Fibroblast of skin of abdomen (primary cell): ENCODE results near the gene MST1.
A peak's percentile ranks its signal among the peaks of the same experiment; 100 is the strongest.

Source experiments
- DNase-seq: peaks from one replicate; pipeline ENCODE4 v3.0.0-alpha.2; 2013

Gene MST1

DNA sequence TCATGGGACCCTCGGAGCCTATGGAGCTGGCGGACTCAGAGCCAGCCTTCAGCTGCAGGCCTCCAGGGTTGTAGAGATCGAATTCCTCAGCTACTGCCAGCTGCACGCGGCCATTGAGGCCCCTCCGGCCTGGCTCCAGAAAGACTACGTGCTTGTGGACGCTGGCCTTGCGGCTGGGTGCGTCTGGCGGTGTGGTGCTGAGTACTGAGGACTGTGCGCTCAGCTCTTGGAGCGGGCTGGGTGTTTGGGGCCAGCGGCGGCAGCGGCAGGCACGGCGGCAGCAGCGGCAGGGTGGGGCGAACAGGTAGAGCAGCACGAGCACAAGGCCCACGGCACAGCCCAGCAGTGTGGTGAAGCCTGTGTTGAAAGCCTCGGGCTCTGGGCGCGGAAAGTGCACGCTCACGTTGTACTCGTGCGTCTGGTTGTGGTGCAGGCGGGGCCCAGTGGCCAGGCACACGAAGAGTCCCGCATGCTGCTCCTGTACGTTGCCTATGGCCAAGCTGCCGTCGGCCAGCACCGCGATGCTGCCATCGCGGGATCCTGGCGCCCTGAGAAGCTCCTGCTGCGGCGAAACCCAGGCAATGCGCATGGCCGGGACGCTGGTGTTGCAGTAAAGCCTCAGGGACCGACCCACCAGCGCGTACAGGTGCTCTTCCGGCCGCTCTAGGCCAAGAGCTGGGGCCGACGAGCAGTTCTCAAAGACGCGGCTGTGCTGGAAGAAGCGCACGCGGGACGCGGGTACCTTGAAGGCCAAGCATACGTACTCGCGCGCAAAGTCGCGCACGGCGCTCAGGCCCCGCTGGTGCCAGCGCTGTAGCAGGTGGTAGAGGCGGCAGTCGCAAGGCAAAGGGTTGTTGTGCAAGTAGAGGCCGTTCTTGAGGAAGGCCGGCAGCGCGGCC, 28.9 kb upstream of the MST1 start:
- DNase-seq = no peak

DNA sequence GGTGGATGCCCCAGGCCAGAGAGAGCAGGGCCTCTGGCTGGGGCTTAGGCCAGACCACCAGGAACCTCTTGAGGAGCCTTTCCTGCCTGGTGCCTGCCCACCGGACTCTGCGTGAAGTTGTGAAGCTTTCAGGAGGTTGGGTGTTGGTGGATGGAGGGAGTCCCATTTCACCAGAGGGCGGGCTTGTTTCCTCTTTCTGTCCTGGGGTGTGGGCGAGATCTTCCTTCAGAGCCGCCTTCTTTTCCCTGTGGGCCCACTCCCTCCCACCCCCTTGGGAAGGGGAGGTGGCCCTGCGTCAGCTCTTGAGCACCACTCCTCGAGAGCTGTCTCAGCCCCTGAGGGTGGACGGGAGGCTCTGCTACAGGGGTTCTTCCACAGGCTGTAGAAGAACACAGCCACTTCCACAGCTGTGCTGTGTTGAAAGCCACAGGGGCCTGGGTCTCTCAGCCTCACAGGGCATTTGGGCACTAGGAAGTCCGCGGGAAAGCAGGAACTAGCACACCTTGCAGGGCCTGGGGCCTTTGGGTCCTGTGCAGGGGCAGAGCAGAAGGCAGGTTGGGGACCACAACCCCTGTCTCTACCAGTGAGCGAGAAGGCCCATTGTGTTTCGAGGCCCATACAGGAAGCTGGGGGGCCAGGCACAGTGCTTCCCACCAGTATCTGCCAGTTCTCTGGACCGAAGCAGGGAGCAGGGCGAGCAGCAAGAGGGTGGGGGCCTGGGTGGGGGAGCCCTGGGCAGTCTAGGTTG, 28.1 kb upstream of the MST1 start:
- DNase-seq = no peak

DNA sequence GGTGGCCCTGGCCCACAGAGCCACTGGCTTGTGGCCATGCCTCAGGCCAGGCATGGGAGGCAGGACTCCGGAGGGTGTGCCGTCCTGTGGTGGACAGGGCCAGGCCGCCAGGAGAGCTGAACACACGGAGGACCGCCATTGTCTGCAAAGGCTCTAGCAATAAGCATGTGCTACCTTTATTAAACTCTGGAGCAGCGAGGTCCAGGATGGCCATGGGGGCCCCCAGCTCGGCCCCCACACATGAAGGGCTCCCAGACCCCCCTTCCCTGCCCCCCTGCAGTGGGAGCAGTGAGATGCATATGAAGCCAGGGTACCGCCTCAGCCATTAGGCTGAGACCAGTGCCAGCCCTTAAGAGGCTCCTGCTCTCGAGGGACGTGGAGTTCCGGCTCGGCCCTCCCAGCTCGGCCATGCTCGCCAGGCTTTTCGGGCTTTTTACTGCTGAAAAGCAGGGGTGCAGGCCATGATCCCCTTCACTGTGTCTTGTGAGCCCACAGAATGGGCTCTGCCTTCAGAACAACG, 27.5 kb upstream of the MST1 start:
- DNase-seq = no peak

DNA sequence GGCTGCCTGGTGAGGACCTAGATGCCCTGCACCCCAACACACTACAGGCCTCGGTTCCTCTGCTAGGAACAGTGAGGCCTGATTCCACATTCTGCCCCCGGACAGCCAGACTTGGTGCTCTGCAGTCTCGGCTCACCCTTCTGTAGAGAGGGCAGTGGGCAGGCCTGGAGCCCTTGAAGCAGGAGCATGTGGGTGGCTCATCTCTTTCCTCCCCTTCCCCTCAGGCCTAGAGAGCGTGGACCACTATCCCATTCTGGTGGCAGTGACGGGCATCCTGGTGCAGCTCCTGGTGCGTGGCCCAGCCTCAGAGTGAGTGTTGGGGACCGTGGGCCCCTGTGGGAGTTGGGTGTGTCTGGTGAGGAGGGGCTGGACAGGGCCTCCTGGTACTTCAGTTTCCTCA, 26.9 kb upstream of the MST1 start:
- no peak for DNase-seq

DNA sequence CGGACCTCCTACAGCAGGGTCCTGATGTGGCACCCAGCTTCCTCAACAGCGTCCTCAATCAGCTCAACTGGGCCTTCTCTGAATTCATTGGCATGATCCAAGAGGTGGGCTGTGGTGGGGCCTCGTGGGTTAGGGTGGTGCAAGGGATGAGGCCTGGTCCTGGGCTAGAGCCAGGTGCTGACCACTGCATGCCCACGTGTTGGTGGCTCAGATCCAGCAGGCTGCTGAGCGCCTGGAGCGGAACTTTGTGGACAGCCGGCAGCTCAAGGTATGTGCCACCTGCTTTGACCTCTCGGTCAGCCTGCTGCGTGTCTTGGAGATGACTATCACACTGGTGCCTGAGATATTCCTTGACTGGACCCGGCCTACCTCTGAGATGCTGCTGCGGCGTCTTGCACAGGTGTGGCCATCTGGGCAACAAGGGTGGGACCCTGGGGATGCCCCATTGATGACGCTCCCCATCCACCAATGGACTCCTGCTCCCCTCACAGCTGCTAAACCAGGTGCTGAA, 26.4 kb upstream of the MST1 start:
- no peak for DNase-seq

DNA sequence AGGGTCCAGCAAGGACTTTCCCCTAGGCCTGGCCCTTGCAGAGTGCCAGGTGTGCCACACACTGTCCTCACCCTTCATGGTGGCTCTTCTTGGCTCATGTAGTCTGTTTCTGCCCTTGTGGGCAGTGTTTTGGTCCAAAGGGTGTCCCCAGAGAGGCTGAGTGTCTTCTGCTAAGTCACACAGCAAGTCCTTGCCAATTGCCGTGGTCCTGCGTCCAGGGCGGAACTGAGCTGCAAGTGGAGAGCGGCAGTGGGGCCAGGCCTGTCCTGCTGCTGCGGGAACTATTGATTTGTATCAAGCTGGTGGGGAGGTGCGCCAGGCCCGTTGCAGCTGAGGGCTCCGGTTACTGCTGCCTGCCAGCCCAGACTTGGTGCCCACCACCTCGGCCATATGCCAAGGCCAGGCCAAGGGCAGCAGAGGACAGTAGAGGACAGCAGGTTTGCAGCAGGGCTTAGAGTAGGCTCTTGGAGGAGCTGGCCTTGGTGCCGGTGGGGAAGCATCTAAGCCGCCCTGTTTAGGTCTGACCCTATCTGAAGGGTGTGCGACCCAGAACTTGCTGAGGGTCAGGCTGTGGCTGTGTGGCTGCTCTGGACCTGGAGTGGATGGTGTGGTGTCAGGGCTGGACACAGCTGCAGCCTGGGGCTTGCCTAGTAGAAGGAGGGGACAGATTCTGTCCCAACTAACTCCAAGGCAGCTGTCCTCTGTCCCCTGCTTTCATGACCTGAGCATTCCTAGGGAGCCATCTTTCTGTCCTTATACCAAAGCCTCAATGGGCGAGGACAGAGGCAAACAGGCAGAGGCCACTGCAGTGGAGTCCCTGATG, 25.7 kb upstream of the MST1 start:
- no peak for DNase-seq

DNA sequence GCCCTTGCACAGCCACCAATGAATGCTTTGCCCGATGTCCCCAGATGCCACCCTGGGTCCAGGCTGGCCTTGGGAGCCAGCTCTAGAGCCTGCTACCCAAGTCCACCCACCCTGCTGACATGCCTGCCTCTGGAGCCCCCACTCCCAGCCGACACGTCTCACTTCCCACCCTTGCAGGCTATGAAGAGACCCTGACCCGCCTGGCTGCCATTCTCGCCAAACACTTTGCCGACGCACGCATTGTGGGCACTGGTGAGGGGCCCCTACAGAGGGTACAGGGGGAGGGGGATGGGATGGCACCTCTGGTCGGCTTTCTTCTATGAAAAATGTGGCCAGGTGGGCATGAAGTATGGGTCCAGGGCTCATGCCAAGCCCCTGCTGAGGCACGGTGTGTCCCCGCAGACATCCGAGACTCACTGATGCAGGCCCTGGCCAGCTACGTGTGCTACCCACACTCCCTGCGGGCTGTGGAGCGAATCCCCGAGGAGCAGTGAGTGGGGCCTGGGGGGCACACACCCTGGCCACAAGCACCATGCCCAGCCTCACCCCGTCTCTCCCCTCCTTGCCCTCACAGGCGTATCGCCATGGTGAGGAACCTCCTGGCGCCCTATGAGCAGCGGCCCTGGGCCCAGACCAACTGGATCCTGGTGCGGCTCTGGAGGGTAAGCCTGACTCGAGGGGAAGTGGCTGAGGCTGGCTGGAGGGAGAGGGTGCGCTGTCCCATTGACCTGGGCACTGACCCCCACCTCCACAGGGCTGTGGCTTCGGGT, 24.2 kb upstream of the MST1 start:
- no peak for DNase-seq

DNA sequence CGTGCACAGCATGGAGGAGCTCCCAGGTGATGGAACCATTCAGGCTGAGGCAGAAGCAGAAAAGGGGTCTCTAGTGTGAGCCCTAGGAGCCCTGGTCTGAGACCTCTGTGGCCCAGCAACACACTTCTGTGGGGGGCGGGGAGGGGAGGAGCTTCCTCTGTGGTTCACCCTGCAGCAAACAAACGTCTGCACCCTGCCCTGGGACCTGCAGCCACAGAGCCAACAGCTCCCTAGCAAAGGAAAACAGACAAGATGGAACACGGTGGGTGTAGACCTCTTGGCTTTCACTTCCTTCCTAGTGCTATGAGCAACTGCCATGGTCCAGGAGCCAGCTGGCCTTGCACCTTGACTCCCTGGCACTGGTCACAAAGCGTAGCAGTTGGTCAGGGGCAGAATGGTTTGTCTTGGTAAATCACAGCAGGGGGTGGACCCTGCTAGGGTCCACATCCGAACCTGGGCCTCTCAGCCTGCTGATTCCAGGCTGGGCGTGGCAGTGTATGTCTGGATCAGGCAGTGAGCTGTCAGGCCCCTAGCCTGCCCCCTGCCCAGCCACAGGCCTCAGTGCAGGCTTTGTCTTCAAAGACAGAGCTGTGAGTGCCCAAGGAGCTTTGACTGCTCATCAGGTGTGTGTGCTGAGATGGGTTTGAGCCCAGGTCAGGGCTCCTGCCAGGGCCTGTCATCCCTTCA, 23.5 kb upstream of the MST1 start:
- DNase-seq = no peak

DNA sequence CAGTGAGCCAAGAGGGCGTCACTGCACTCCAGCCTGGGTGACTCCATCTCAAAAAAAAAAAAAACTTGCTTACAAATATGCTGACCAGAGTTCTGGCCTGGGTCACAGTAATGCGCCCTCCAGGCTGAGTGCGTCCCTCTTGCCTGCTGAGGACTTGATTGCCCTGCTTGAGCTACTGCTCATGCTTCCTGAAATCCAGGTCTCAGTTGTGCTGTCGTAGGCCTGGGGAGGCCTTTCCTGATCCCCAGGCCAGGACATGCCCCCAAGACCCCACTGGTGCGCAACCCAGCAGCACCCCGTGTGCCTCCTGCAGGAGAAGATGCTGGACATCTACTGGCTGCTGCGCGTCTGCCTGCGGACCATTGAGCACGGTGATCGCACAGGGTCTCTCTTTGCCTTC, 22.9 kb upstream of the MST1 start:
- no peak for DNase-seq

DNA sequence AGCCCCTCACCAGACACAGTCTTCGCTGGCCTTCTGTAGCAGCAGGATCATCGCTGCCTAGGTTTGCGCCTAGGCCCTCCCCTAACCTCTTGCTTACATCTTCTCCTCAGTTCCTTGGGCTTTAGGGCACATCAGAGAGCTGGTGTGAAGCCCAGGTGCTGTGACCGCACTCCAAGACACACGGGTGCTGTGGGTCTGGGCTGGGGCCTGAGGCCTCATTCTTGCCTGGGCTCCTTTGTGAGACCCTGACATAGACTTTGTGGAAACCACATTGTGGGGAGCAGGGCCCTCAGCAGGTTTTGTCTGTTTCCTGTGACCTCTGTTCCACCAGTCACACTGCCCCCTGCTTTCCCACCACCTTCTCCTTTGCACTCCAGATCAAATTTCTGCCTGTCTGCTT, 22.2 kb upstream of the MST1 start:
- DNase-seq = no peak

DNA sequence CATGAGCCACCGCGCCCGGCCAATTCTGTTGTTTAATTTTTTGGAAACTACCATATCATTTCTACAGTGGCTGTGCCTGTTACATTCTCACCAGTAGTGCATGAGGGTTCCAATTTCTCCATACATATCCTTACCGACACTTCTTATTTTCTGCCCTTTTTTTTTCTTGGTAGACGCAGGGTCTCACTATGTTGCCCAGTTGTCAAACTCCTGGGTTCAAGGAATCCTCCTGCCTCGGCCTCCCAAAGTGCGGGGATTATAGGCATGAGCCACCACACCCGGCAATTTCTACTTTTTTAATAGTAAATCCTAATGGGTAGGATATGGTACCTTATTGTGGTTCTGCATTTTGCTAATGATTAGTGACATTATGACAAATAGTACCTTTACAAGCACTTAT, 20.6 kb upstream of the MST1 start:
- no peak for DNase-seq

DNA sequence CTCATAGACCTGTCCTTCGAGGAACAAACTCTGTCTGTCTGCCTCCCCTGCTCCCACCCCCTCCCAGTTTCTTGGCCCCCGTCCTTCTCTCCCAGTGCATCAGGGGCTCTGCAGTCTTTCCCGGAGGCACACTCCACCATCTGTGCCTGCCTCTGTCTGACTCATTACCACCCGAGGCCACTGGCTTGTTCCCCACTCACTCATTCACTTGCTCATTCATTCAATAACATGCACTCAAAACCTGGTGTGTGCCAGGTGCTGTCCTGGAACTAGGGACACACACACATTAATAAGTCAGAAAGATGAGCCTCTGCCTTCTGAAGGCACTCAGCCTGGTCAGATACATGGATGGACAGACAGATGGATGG, 17.8 kb upstream of the MST1 start:
- no peak for DNase-seq

DNA sequence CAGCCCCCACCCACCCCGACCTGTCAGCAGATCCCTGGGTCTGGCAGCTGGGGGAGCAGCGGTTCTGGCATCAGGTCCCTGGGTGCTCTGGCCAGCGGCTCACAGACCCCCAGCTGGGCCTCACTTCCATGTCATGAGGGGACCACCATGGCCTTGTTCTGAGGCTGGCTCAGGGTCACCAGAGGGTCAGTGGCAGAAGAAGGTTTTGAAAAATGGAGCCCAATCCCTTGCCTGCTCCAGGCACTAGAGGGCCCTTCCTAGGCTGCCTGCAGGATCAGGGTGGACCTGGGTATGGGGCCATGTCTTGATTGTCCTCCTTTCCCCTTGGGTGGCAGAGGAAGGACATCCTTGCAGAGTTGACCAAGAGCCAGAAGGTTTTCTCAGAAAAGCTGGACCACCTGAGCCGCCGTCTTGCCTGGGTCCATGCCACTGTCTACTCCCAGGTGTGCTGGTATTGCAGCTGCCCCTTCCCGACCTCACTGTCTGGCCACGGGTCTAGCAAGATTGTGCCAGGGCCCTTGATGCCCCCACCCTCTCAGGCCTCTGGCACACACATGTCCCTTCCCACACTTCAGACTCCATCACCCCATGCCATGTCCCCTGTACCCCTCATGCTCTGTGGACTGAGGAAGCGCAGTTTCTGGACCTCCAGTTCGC, 17.3 kb upstream of the MST1 start:
- DNase-seq = no peak

DNA sequence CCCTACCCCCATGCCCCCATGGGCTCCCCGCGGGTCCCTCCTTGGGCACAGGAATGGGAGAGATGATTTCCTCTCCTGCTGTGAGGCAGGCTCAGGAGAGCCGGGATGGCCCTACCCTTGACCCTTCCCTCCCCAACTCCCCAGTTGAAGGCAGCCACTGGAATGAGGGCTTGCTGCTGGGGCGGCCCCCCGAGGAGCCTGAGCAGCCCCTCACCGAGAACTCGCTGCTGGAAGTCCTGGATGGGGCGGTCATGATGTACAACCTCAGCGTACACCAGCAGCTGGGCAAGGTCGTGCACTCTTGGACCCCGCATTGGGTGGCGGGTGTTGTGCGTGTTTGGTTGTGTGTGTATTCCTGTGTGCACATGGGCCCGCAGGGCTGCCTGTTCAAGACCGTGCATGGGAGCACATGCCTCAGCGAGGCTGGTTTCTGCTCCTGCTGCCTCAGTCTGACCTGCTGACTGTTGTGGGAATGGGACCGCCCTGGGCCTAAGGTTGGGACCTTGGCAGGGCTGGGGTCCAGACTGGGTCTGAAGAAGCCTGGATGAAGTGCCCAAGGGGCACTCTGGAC, 16.2 kb upstream of the MST1 start:
- no peak for DNase-seq

DNA sequence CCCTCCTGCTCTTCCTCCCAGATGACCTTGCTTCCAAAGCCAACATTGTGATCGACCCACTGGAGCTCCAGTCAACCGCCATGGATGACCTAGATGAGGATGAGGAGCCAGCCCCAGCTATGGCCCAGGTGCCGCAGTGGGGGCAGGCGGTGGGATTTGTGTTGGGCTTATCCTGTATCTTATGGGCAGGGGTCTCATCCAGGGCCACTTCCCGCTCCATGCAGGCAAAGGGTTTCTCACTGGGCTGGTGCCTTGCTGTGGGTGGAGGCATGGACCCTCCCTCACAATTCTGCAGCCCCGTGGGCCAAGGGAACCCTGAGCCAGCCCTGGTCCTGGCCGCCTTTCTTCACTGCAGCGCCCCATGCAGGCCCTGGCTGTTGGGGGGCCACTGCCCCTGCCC, 15.4 kb upstream of the MST1 start:
- DNase-seq = no peak

DNA sequence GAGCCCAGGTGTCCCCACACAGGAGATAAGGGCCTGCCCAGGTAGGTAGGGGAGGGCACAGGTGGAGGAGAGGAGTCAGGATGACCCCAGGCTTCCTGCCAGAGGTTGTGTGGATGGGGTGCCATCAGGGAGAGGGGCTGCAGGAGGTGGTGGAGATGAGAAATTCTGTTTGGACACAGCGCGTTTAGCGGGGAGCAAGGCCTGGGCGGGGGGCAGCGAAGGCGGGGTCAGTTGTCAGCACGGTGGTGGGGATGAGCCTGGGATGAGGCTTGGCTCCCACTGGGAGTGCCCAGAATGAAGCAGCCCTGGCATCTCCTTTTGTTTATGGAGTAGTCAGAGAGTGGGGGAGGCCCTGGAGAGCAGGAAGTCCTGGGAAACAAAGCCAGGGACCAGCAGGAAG, 14.7 kb upstream of the MST1 start:
- DNase-seq = no peak

DNA sequence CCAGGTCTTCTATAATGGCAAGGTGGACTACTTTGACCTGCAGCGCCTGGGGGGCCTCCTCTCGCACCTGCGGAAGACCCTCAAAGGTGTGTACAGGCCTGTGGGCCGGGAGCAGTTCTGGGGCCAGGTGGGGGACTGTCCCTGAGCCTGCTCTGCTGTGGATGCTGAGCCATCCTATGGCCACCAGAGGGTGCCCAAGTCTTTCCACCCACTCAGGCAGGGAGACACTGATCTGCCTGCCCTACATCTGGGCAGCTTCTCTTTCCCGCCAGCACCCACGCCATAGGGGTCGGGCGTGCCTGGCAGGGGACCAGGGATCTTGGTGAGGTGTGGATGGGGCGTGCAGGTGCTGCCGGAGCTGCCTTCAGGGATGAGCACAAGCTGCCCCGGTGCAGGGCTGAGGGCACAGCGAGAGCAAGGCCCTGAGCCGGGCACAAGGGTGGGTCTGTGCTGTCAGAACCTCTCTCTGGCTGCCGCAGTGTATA, 14.2 kb upstream of the MST1 start:
- peak; percentile 60 for DNase-seq

DNA sequence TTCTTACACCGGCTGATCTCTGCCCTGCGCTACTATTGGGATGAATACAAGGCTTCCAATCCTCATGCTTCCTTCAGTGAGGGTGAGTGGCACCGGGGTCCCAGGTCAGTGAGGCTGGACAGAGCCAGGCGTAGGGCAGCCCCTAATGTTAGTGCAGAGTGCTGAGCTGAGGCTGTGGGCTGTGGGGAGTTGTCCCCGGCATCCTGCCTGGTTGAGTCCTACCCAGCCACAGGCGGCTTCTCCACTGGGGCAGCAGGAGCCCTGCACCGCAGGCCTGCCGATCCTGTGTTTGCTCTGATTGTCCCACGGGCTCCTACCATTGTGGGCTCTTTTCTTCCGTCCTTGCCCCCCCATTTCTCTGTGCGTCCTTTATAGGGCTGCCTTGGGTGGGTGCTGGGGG, 13.4 kb upstream of the MST1 start:
- DNase-seq = no peak

DNA sequence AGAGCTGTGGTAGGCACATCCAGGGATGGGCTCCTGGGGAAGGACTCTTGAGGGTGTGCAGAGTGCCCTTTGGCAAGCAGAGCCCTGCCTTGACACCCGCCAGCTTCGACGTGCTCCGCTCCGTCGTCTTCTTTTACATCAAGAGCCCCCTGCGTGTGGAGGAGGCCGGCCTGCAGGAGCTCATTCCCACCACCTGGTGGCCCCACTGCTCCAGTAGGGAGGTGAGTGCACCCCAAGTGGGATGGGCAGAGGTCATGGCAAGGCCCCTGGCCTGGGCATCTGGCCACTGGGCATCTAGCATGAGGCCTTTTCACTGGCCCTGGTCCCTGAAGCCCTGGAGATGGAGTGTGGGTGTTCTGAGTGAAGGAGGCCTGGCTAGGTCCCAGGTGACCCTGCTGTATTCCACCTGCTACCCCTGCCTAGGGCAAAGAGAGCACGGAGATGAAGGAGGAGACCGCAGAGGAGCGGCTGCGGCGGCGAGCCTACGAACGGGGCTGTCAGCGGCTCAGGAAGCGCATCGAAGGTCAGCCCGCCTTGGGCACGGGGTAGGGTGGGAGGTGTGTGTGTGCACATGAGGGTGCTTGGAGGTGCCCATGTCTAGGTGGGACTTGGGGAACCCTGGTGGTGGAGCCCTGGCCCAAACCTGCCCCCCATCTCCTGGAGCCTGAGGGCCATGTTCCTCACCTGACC, 12.3 kb upstream of the MST1 start:
- DNase-seq = no peak
